CD8-positive, alpha-beta memory T cell (primary cell): Measurements from ENCODE around the gene SERINC3. TPM values are rescaled to one million over a fixed set of nuclear protein-coding genes. Genes with fewer than 3 reads are reported as not detected.
A peak's percentile ranks its signal among the peaks of the same experiment; 100 is the strongest.

ENCODE experiments used
- CTCF ChIA-PET: fragments of 350-600 bp; sonication (Branson Sonifier 250); formaldehyde crosslinking; loops from one replicate; lab custom pipeline; 2021; ENCODE audit warnings: antibody characterized with exemption; lab: Charles Lee
- POLR2A ChIA-PET: fragments of 350-600 bp; sonication (Branson Sonifier 250); formaldehyde crosslinking; loops from one replicate; lab custom pipeline; 2021; ENCODE audit warnings: antibody characterized with exemption; lab: Charles Lee
- DNase-seq, 5 donors: peaks; one replicate each; pipeline versions ENCODE4 v3.0.0 to v3.0.0-alpha.2; 2020 to 2022; ENCODE audit warnings: mixed read lengths in 1 of 5
- H3K27ac ChIP-seq: one replicate; pipeline ENCODE4 v1.7.0; 2013; ENCODE audit warnings: low read depth, mild to moderate bottlenecking, low read length, moderate library complexity
- H3K27me3 ChIP-seq: 2 replicates; pipeline ENCODE4 v1.7.0; 2013; ENCODE audit warnings: low read length, mild to moderate bottlenecking; ENCODE audit not compliant: insufficient read depth, poor library complexity, severe bottlenecking
- H3K36me3 ChIP-seq: 2 replicates; pipeline ENCODE4 v1.7.0; 2013; ENCODE audit warnings: mild to moderate bottlenecking, low read length, moderate library complexity; ENCODE audit not compliant: insufficient read depth
- H3K4me1 ChIP-seq: 2 replicates; pipeline ENCODE4 v1.7.0; 2013; ENCODE audit warnings: mild to moderate bottlenecking, low read length, moderate library complexity; ENCODE audit not compliant: insufficient read depth
- H3K4me3 ChIP-seq: 2 replicates; pipeline ENCODE4 v1.7.0; 2013; ENCODE audit warnings: mild to moderate bottlenecking, low read length
- H3K9me3 ChIP-seq: 2 replicates; pipeline ENCODE4 v1.7.0; 2013; ENCODE audit warnings: mild to moderate bottlenecking, low read length
- H3K27ac Mint-ChIP-seq, 8 donors: one replicate each; pipeline ENCODE4 v1.8.0; 2020 to 2021; ENCODE audit warnings: mixed read lengths in 8 of 8, mild to moderate bottlenecking in 6 of 8, inconsistent platforms in 3 of 8, moderate library complexity in 3 of 8
- H3K27me3 Mint-ChIP-seq, 2 donors: one replicate each; pipeline ENCODE4 v1.8.0; 2020 to 2021; ENCODE audit warnings: mixed read lengths in 2 of 2, mild to moderate bottlenecking in 1 of 2, moderate library complexity in 1 of 2
- H3K36me3 Mint-ChIP-seq, 3 donors: one replicate each; pipeline ENCODE4 v1.8.0; 2020 to 2021; ENCODE audit warnings: mixed read lengths in 3 of 3, inconsistent platforms in 1 of 3, mild to moderate bottlenecking in 1 of 3
- H3K4me1 Mint-ChIP-seq, 3 donors: one replicate each; pipeline ENCODE4 v1.8.0; 2020 to 2021; ENCODE audit warnings: mixed read lengths in 3 of 3, inconsistent platforms in 1 of 3, mild to moderate bottlenecking in 1 of 3
- H3K4me3 Mint-ChIP-seq, 7 donors: one replicate each; pipeline ENCODE4 v1.8.0; 2020 to 2021; ENCODE audit warnings: mixed read lengths in 7 of 7, mild to moderate bottlenecking in 6 of 7, moderate library complexity in 4 of 7, inconsistent platforms in 2 of 7
- H3K9me3 Mint-ChIP-seq, 5 donors: one replicate each; pipeline ENCODE4 v1.8.0; 2020 to 2022; ENCODE audit warnings: mixed read lengths in 5 of 5, mild to moderate bottlenecking in 3 of 5, moderate library complexity in 2 of 5, inconsistent platforms in 1 of 5
- polyA plus RNA-seq: library from polyadenylated mRNA; unstranded; fragments of 300-500 nt; fragmentation: Illumina TruSeq; gene quantifications from one replicate; pipeline ENCODE4 v1.2.3, GENCODE V29; 2021
- total RNA-seq, 2 experiments: library from RNA; stranded (reverse); gene quantifications; one replicate each; pipeline ENCODE4 v1.2.3, GENCODE V29; 2021

The SERINC3 gene
- total and polyA plus RNA-seq, 3 experiments from 2014 or later = 59.9 to 204 (median 61.6) TPM

GRCh38 chr20:44500221-44500620, 21.6 kb downstream of the SERINC3 start:
- H3K27ac ChIP-seq = no peak overlapping the region
- CTCF ChIA-PET = no interaction called here
- Mint-ChIP-seq H3K9me3 (no peaks in the 10 kb centered on the region), H3K27ac (peak overlapping the region in 1 of 8 donors; percentile 51), H3K27me3 (no peaks in the 10 kb centered on the region), H3K4me3 (no peak overlapping the region), H3K36me3 (peaks cover 22 to 94% (median 32%) of the 10 kb centered on the region in 3 donors), H3K4me1 (peaks cover 5 to 27% (median 15%) of the 10 kb centered on the region in 3 donors)
- POLR2A ChIA-PET = no interaction called here
- no peaks in the 10 kb centered on the region for H3K4me1 ChIP-seq
- no peak overlapping the region for H3K4me3 ChIP-seq
- H3K36me3 ChIP-seq = peaks cover 74% of the 10 kb centered on the region
- H3K9me3 ChIP-seq = no peaks in the 10 kb centered on the region
- DNase-seq = no peak
- no peaks in the 10 kb centered on the region for H3K27me3 ChIP-seq

DNA sequence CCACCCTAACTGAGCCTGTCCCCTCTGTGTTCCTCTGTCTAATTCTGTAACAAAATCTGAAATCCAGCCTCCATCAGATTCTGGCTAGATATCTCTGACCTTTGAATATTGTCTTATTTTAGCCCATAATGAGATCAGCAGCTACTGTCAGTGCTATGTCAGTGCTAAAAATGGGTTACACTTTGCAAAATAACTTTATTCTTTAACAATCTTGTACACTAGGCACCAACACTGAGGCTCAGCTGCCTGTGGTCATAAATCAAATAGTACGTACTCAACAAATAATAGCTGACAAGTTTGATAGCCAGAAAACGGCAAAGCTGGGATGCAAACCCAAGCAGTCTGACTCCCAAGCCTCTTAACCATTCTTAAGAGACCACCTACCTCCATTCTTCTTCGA, 24.1 kb downstream of the SERINC3 start:
- Histone ChIP-seq H3K4me1 (no peaks in the 10 kb centered on the region), H3K4me3 (no peak overlapping the region), H3K27me3 (no peaks in the 10 kb centered on the region), H3K27ac (no peak overlapping the region), H3K36me3 (peaks cover 65% of the 10 kb centered on the region), H3K9me3 (no peaks in the 10 kb centered on the region)
- POLR2A ChIA-PET = no interaction called here
- no peaks in the 10 kb centered on the region for H3K9me3 Mint-ChIP-seq
- peaks cover 22 to 94% (median 39%) of the 10 kb centered on the region in 3 donors for H3K36me3 Mint-ChIP-seq
- CTCF ChIA-PET = no interaction called here
- H3K27me3 Mint-ChIP-seq = no peaks in the 10 kb centered on the region
- H3K4me3 Mint-ChIP-seq = no peak overlapping the region
- peaks cover 7 to 40% (median 18%) of the 10 kb centered on the region in 3 donors for H3K4me1 Mint-ChIP-seq
- no peak for DNase-seq
- H3K27ac Mint-ChIP-seq = peak overlapping the region in 6 of 8 donors; percentile 37 to 79 (median 60)

- no peak overlapping the region for H3K27ac ChIP-seq
These were observed 24.9 kb downstream of the SERINC3 start for GRCh38 chr20:44496976-44497375.

GRCh38 chr20:44495802-44496481, 25.9 kb downstream of the SERINC3 start:
- H3K4me1 Mint-ChIP-seq = peaks cover 23 to 58% (median 36%) of the 10 kb centered on the region in 3 donors
- no peaks in the 10 kb centered on the region for H3K27me3 Mint-ChIP-seq
- peaks cover 57% of the 10 kb centered on the region for H3K36me3 ChIP-seq
- ChIA-PET POLR2A (interaction anchor here (0.6 kb wide), 1 partner anchor 113 kb away, joined by 3 read pairs; no protein-coding TSS in a partner anchor), CTCF (no interaction called here)
- no peak overlapping the region for H3K27ac ChIP-seq
- peaks cover 11 to 95% (median 35%) of the 10 kb centered on the region in 3 donors for H3K36me3 Mint-ChIP-seq
- H3K4me3 ChIP-seq = no peak overlapping the region
- no peaks in the 10 kb centered on the region for H3K9me3 ChIP-seq
- H3K4me3 Mint-ChIP-seq = no peak overlapping the region
- H3K27me3 ChIP-seq = no peaks in the 10 kb centered on the region
- H3K27ac Mint-ChIP-seq = peak overlapping the region; percentile 50 to 94 (median 70)
- DNase-seq = no peak
- no peaks in the 10 kb centered on the region for H3K9me3 Mint-ChIP-seq
- peaks cover 8% of the 10 kb centered on the region for H3K4me1 ChIP-seq

More at GRCh38 chr20:44496976-44497375, 24.9 kb downstream of the SERINC3 start:
- Mint-ChIP-seq H3K27me3 (no peaks in the 10 kb centered on the region), H3K4me1 (peaks cover 14 to 47% (median 26%) of the 10 kb centered on the region in 3 donors), H3K4me3 (no peak overlapping the region), H3K9me3 (no peaks in the 10 kb centered on the region), H3K27ac (peak overlapping the region in 7 of 8 donors; percentile 27 to 94 (median 66)), H3K36me3 (peaks cover 21 to 95% (median 40%) of the 10 kb centered on the region in 3 donors)
- peaks cover 62% of the 10 kb centered on the region for H3K36me3 ChIP-seq
- CTCF ChIA-PET = no interaction called here
- no peaks in the 10 kb centered on the region for H3K27me3 ChIP-seq
- peaks cover 6% of the 10 kb centered on the region for H3K4me1 ChIP-seq
- no peak for DNase-seq
- POLR2A ChIA-PET = no interaction called here
- H3K9me3 ChIP-seq = no peaks in the 10 kb centered on the region
- no peak overlapping the region for H3K4me3 ChIP-seq

DNA sequence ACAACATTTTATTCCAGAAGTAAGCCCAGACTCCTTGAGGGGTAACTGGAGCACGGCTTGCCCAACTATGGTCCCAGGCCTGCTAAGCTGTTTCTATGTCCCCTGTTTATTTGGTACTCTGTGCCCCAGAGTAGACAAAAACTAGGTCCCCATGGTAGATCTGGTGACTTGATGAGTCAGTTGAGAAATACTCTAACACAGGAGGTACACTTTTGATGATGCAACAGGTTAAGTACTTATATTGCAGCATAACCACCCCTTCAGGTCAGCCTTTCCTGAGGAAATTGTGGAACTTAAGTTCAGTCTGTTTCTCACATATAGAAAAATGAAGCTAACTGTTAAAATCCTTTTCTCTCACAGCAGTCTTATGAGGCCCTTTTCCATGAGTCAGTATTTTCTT, 26.6 kb downstream of the SERINC3 start:
- H3K4me1 ChIP-seq = peaks cover 8% of the 10 kb centered on the region
- H3K27ac ChIP-seq = no peak overlapping the region
- CTCF ChIA-PET = no interaction called here
- H3K4me3 ChIP-seq = no peak overlapping the region
- Mint-ChIP-seq H3K36me3 (peaks cover 6 to 92% (median 32%) of the 10 kb centered on the region in 3 donors), H3K4me3 (no peak overlapping the region), H3K4me1 (peaks cover 28 to 61% (median 40%) of the 10 kb centered on the region in 3 donors), H3K9me3 (no peaks in the 10 kb centered on the region), H3K27ac (peak overlapping the region; percentile 19 to 94 (median 70)), H3K27me3 (no peaks in the 10 kb centered on the region)
- H3K27me3 ChIP-seq = no peaks in the 10 kb centered on the region
- DNase-seq = no peak
- H3K9me3 ChIP-seq = no peaks in the 10 kb centered on the region
- POLR2A ChIA-PET = no interaction called here
- H3K36me3 ChIP-seq = peaks cover 55% of the 10 kb centered on the region

DNA sequence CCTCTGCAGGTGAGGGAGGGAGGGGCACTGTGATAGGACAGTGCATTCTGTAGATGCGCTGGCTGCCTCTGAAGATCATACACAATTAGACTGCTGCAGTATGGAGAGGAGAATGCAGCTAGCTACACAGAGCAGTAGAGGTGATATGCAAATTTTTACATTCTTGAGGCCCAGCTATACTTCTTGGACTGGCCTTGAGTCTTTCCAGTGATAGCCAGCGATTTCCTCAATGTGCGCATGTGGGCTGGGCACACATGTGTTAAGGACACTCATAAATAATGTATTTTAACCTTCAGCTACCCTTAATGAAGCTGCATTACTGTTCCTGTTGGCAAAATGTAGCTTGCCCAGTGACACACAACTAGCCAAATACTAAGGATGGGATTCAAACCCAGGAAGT, 27.2 kb downstream of the SERINC3 start:
- ChIA-PET CTCF (no interaction called here), POLR2A (no interaction called here)
- H3K27ac ChIP-seq = no peak overlapping the region
- no peak for DNase-seq
- H3K27me3 ChIP-seq = no peaks in the 10 kb centered on the region
- H3K36me3 Mint-ChIP-seq = peaks cover 6 to 91% (median 30%) of the 10 kb centered on the region in 3 donors
- no peaks in the 10 kb centered on the region for H3K9me3 Mint-ChIP-seq
- peaks cover 8% of the 10 kb centered on the region for H3K4me1 ChIP-seq
- H3K4me1 Mint-ChIP-seq = peaks cover 31 to 67% (median 45%) of the 10 kb centered on the region in 3 donors
- H3K4me3 ChIP-seq = no peak overlapping the region
- no peak overlapping the region for H3K4me3 Mint-ChIP-seq
- H3K9me3 ChIP-seq = no peaks in the 10 kb centered on the region
- no peaks in the 10 kb centered on the region for H3K27me3 Mint-ChIP-seq
- peak overlapping the region in 6 of 8 donors; percentile 15 to 86 (median 68) for H3K27ac Mint-ChIP-seq
- peaks cover 55% of the 10 kb centered on the region for H3K36me3 ChIP-seq

- H3K9me3 ChIP-seq = no peaks in the 10 kb centered on the region
- DNase-seq = no peak
- H3K36me3 ChIP-seq = peaks cover 55% of the 10 kb centered on the region
- H3K4me3 Mint-ChIP-seq = no peak overlapping the region
- peaks cover 8% of the 10 kb centered on the region for H3K4me1 ChIP-seq
- ChIA-PET CTCF (no interaction called here), POLR2A (interaction anchor here (0.6 kb wide), 1 partner anchor 39 kb away, joined by 3 read pairs; no protein-coding TSS in a partner anchor)
- no peaks in the 10 kb centered on the region for H3K9me3 Mint-ChIP-seq
- no peak overlapping the region for H3K4me3 ChIP-seq
- H3K27me3 Mint-ChIP-seq = no peaks in the 10 kb centered on the region
- peak overlapping the region in 6 of 8 donors; percentile 19 to 81 (median 67) for H3K27ac Mint-ChIP-seq
- H3K27me3 ChIP-seq = no peaks in the 10 kb centered on the region
- H3K36me3 Mint-ChIP-seq = peaks cover 6 to 91% (median 31%) of the 10 kb centered on the region in 3 donors
- H3K27ac ChIP-seq = no peak overlapping the region
- H3K4me1 Mint-ChIP-seq = peaks cover 31 to 70% (median 45%) of the 10 kb centered on the region in 3 donors
These were observed 27.6 kb downstream of the SERINC3 start for GRCh38 chr20:44494266-44494665.
